Ovary (tissue), 9 donors: ENCODE results near the gene S100A14. TPM values are rescaled to one million over a fixed set of nuclear protein-coding genes. Genes with fewer than 3 reads are reported as not detected.

Source experiments
- DNase-seq, 5 donors: peaks; one replicate each; pipeline ENCODE4 v3.0.0-alpha.2; 2019 to 2020
- H3K27ac ChIP-seq, 2 donors: fragments of 200-600 bp; one replicate each; pipeline versions ENCODE4 v1.5.1 to v1.8.0; 2019 to 2022
- H3K27me3 ChIP-seq: fragments of 200-600 bp; one replicate; pipeline ENCODE4 v1.8.0; 2022
- H3K36me3 ChIP-seq: fragments of 200-600 bp; sonication (generic); one replicate; pipeline ENCODE4 v1.5.1; 2019
- H3K4me1 ChIP-seq: one replicate; pipeline ENCODE4 v1.8.1; 2013; ENCODE audit warnings: mild to moderate bottlenecking, moderate library complexity; ENCODE audit not compliant: insufficient read depth
- H3K4me3 ChIP-seq: fragments of 200-600 bp; sonication (generic); one replicate; pipeline ENCODE4 v1.5.1; 2017
- H3K9me3 ChIP-seq, 2 donors: fragments of 200-600 bp in 1 of 2; sonication (generic) in 1 of 2; one replicate each; pipeline versions ENCODE4 v1.5.1 to v1.8.1; 2013 to 2019; ENCODE audit warnings: mild to moderate bottlenecking in 1 of 2, moderate library complexity in 1 of 2
- CTCF ChIP-seq, 3 donors: fragments of 450-650 bp in 2 of 3; fragments of 200-600 bp in 1 of 3; IDR thresholded peaks; one replicate each; pipeline versions ENCODE4 v1.5.1 to v1.8.0; 2016 to 2022; ENCODE audit warnings: antibody characterized with exemption in 3 of 3, mild to moderate bottlenecking in 1 of 3
- EP300 ChIP-seq: sonication (generic); formaldehyde crosslinking; IDR thresholded peaks from one replicate; pipeline ENCODE4 v1.6.1; 2017; ENCODE audit warnings: antibody characterized with exemption
- POLR2A ChIP-seq: fragments of 450-650 bp; IDR thresholded peaks from one replicate; pipeline ENCODE4 v1.6.1; 2017; ENCODE audit warnings: antibody characterized with exemption, mild to moderate bottlenecking, moderate library complexity
- WGBS, 3 donors: extraction: QIAGEN DNeasy Blood & Tissue Kit in 1 of 3; methylation state at CpG; one replicate each; pipeline versions ENCODE4 v1.1.5 to v1.1.7; 2013 to 2017; 5-methylcytosine and 5-hydroxymethylcytosine counted together
- intact Hi-C, 4 donors: fragments of 100-400 bp; cut with DNase I; formaldehyde crosslinking; loops; one replicate each; pipeline versions ENCODE4 v1.11.0 to v1.15.1; 2022 to 2023
- polyA plus RNA-seq, 2 donors: library from polyadenylated mRNA; stranded (reverse); fragments of 200-250 nt in 1 of 2; fragments of 350-450 nt in 1 of 2; fragmentation: Illumina TruSeq in 1 of 2; extraction: RNeasy Lipid Tissue Mini Kit (QIAGEN cat#74804) in 1 of 2; gene quantifications; one replicate each; pipeline ENCODE4 v1.2.3, GENCODE V29; 2013 to 2014
- total RNA-seq, 7 donors: library from RNA; depleted of rRNA in 2 of 7; stranded (reverse); fragments of >200 nt in 2 of 7; fragmentation: NEBNext Ultra II Directional in 3 of 7; extraction: Animal tissue kit (Norgen Biotek cat#: 25700) in 3 of 7; gene quantifications; one replicate each; pipeline versions ENCODE4 v1.1.0 to v1.2.4, GENCODE V29; 2016 to 2023
- donor health status: DM: no; HTN: no; CAD: no; lungs with moderate emphysema.
- donor health status: DM: no; HTN: no; CAD: no.
- donor health status: Bipolar disorder and iron deficiency.
- donor health status: DM: yes; HTN: yes; CAD: no.
- donor health status: DM: no; HTN: no; CAD: no.
- donor health status: DM: yes; HTN: yes; CAD: no.

Gene S100A14
- total and polyA plus RNA-seq, 9 donors, result 0.40 to 19.8 (median 2.1) TPM; not detected in 2

GRCh38 chr1:153646672-153647345 lies 30.7 kb upstream of the S100A14 start:
- H3K4me1 ChIP-seq, result peaks cover 3% of the 10 kb centered on the region
- H3K4me3 ChIP-seq, result no peak overlapping the region
- H3K9me3 ChIP-seq, result no peaks in the 10 kb centered on the region
- no peaks in the 10 kb centered on the region for H3K36me3 ChIP-seq
- TF ChIP-seq CTCF (IDR thresholded peaks at IDR 0.05) (no peak), POLR2A (no peak), EP300 (no peak)
- no peaks in the 10 kb centered on the region for H3K27me3 ChIP-seq
- peak in 1 of 5 donors; percentile 25 for DNase-seq
- WGBS, 3 donors, result 80 to 91% (median 81%) methylated on average over 5 of the region's 5 CpGs
- H3K27ac ChIP-seq, result no peak overlapping the region
- intact Hi-C loops, result no loop called here

- intact Hi-C loops, result no loop called here
- TF ChIP-seq CTCF (IDR thresholded peaks at IDR 0.05) (no peak), EP300 (no peak), POLR2A (no peak)
- Histone ChIP-seq H3K27ac (peak overlapping the region in 1 of 2 donors; percentile 6), H3K27me3 (no peaks in the 10 kb centered on the region), H3K9me3 (no peaks in the 10 kb centered on the region), H3K36me3 (no peaks in the 10 kb centered on the region), H3K4me3 (no peak overlapping the region), H3K4me1 (peaks cover 3% of the 10 kb centered on the region)
- DNase-seq, result no peak
These were observed 27.7 kb upstream of the S100A14 start for GRCh38 chr1:153643816-153644215.

- H3K9me3 ChIP-seq, result no peaks in the 10 kb centered on the region
- no peak for DNase-seq
- 79 to 86% (median 81%) methylated on average over 11 of the region's 11 CpGs for WGBS, 3 donors
- no peak overlapping the region for H3K27ac ChIP-seq
- intact Hi-C loops, result no loop called here
- H3K36me3 ChIP-seq, result no peaks in the 10 kb centered on the region
- no peak overlapping the region for H3K4me3 ChIP-seq
- H3K27me3 ChIP-seq, result no peaks in the 10 kb centered on the region
- H3K4me1 ChIP-seq, result peaks cover 3% of the 10 kb centered on the region
- TF ChIP-seq POLR2A (no peak), EP300 (no peak), CTCF (IDR thresholded peaks at IDR 0.05) (no peak)
These were observed 27.0 kb upstream of the S100A14 start for GRCh38 chr1:153643100-153643499.

- Histone ChIP-seq H3K9me3 (no peaks in the 10 kb centered on the region), H3K4me1 (peaks cover 4% of the 10 kb centered on the region), H3K36me3 (no peaks in the 10 kb centered on the region), H3K27me3 (no peaks in the 10 kb centered on the region), H3K4me3 (no peak overlapping the region), H3K27ac (no peak overlapping the region)
- TF ChIP-seq CTCF (IDR thresholded peaks at IDR 0.05) (no peak), POLR2A (no peak), EP300 (no peak)
- 72 to 79% (median 78%) methylated on average over 11 of the region's 11 CpGs for WGBS, 3 donors
- intact Hi-C loops, result no loop called here
- DNase-seq, result no peak
These were observed 26.0 kb upstream of the S100A14 start for GRCh38 chr1:153642161-153642560.
